ENCODE results near the gene PRKAG2.
A peak's percentile ranks its signal among the peaks of the same experiment; 100 is the strongest.

PRKAG2 gene

GRCh38 chr7:151761231-151761630, 115.7 kb downstream of the PRKAG2 start:
- ChIA-PET POLR2A (ENCODE audit: low non-redundant PET) (no interaction called here), CTCF (no interaction called here)

GRCh38 chr7:151759591-151760042, 117.3 kb downstream of the PRKAG2 start:
- H3K27ac ChIP-seq: no peak overlapping the region
- POLR2A ChIA-PET (ENCODE audit: low non-redundant PET): no interaction called here
- CTCF ChIA-PET: interaction anchor here (0.5 to 1.0 kb wide), 11 partner anchors 9 to 466 kb away, joined by 3 to 6 read pairs (median 4); no protein-coding TSS in a partner anchor
- DNase-seq (ENCODE audit: low spot score): peak; percentile 66
- peak; percentile 98 for TF ChIP-seq CTCF (conservative IDR thresholded peaks at IDR 0.05; ENCODE audit: low read depth)

More at GRCh38 chr7:151761231-151761630, 115.7 kb downstream of the PRKAG2 start:
- TF ChIP-seq CTCF (conservative IDR thresholded peaks at IDR 0.05; ENCODE audit: low read depth): no peak
- H3K27ac ChIP-seq: no peak overlapping the region
- DNase-seq (ENCODE audit: low spot score): peak; percentile 38

DNA sequence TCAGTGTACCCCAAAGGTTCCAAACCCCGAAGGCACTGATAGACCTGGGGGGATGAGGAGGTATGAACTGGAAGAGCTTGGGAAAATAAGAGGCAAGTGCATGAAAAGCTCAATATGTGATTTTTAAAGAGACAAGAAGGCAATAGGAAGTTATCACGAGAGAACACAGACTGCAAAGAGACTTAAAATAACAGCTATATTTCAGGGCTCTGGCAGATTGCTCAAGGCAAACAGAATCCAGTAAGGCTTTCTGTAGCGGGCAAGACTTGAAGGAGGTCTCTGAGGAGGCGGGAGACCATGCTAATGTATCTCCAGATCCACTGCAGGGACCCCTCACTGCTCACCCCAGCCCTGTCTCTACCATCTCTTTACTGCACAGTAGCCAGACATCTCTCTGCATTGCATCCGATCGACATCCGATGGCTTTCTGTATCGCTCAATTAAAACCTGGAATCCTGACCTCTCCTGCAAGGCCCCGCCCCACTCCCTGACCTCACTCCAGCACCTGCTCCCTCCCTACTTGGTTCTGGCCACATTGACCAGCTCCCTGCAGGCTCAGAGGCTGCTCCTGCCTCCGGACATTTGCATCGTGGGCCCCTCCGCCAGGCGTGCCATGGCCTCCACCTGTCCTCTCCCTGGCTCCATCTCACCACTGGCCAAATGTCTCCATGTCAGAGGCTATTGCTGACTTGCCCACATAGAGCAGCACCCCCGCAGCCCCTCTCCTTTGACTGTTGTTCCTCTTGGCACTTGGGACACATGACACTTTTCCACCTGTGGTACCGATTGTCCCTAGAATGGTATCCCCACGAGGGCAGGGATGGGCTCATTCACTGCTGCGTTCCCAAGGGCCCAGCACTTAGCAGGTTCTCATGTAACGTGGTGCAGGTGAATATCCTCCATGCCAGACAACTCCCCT, 118.0 kb downstream of the PRKAG2 start:
- no peak for DNase-seq (ENCODE audit: low spot score)
- ChIA-PET CTCF (interaction anchor here (0.6 to 1.0 kb wide), 7 partner anchors 11 to 391 kb away, joined by 3 to 5 read pairs (median 3); no protein-coding TSS in a partner anchor), POLR2A (ENCODE audit: low non-redundant PET) (no interaction called here)
- no peak for TF ChIP-seq CTCF (conservative IDR thresholded peaks at IDR 0.05; ENCODE audit: low read depth)
- H3K27ac ChIP-seq: no peak overlapping the region

DNA sequence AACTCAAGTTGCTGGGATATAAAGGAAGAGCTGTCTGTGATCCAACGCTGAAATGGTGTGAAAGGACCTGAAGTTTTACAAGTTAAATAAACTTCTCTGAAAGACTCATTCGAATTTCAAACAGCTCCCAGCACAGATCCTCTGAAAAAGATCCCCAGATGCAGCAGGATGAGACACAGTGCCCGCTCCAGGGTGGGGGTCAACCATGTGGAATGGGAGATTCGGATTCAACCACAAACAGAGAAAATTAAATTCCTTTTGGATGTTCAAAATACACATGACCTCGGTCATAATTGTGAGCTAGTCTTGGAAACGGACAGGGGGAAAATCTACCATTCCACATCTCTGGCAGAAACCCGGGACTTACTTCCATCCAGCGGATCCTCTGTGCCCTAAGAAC, 119.6 kb downstream of the PRKAG2 start:
- no peak overlapping the region for H3K27ac ChIP-seq
- DNase-seq (ENCODE audit: low spot score): no peak
- no peak for TF ChIP-seq CTCF (conservative IDR thresholded peaks at IDR 0.05; ENCODE audit: low read depth)
- ChIA-PET CTCF (interaction anchor here (0.8 kb wide), 1 partner anchor 132 kb away, joined by 3 read pairs; no protein-coding TSS in a partner anchor), POLR2A (ENCODE audit: low non-redundant PET) (no interaction called here)

- CTCF ChIA-PET: interaction anchor here (0.8 kb wide), 1 partner anchor 131 kb away, joined by 3 read pairs; no protein-coding TSS in a partner anchor
- POLR2A ChIA-PET (ENCODE audit: low non-redundant PET): no interaction called here
- no peak for TF ChIP-seq CTCF (conservative IDR thresholded peaks at IDR 0.05; ENCODE audit: low read depth)
- no peak for DNase-seq (ENCODE audit: low spot score)
- H3K27ac ChIP-seq: no peak overlapping the region
Observed at GRCh38 chr7:151756866-151757265, 120.0 kb downstream of the PRKAG2 start.

- ChIA-PET POLR2A (ENCODE audit: low non-redundant PET) (no interaction called here), CTCF (no interaction called here)
- peak; percentile 46 for DNase-seq (ENCODE audit: low spot score)
- TF ChIP-seq CTCF (conservative IDR thresholded peaks at IDR 0.05; ENCODE audit: low read depth): no peak
- H3K27ac ChIP-seq: peak overlapping the region; percentile 86; the same call in 1 of the 2 replicates
Observed at GRCh38 chr7:151756076-151756731, 120.7 kb downstream of the PRKAG2 start.

Measured in RWPE1 (cell line).